ENCODE measurements around the gene C9orf152. TPM values are rescaled to one million over a fixed set of nuclear protein-coding genes. Genes with fewer than 3 reads are reported as not detected.

C9orf152 gene
- total RNA-seq, 1 donor from 2014 or later, result not detected

DNA sequence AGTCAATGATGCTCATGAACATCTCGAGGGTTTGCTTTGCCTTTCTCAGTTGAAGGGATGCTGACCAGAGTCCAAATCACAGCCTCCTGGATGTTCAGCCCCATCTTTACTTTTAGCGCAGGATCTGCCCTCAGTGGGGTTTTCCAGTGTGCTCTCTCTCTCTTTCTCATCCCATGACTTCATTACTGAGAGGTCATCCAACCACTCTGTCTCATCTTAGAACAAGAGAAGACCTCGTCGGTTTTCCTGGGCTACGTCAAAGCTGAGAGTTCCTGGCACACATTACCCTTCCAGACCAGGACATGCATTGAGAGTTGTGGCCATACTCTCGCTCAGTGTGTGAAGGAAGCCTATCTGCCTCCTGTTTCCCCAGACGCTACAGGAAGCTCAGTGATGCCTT is 47.3 kb downstream of the C9orf152 start:
- Mint-ChIP-seq H3K4me1 (ENCODE audit: unreplicated experiment) (peaks cover 31% of the 10 kb centered on the region), H3K27ac (ENCODE audit: unreplicated experiment) (no peak overlapping the region), H3K36me3 (ENCODE audit: unreplicated experiment) (peaks cover 14% of the 10 kb centered on the region), H3K9me3 (ENCODE audit: unreplicated experiment) (no peaks in the 10 kb centered on the region), H3K4me3 (ENCODE audit: unreplicated experiment) (no peak overlapping the region), H3K27me3 (ENCODE audit: unreplicated experiment) (no peaks in the 10 kb centered on the region)
- TF ChIP-seq, protein P1, sequence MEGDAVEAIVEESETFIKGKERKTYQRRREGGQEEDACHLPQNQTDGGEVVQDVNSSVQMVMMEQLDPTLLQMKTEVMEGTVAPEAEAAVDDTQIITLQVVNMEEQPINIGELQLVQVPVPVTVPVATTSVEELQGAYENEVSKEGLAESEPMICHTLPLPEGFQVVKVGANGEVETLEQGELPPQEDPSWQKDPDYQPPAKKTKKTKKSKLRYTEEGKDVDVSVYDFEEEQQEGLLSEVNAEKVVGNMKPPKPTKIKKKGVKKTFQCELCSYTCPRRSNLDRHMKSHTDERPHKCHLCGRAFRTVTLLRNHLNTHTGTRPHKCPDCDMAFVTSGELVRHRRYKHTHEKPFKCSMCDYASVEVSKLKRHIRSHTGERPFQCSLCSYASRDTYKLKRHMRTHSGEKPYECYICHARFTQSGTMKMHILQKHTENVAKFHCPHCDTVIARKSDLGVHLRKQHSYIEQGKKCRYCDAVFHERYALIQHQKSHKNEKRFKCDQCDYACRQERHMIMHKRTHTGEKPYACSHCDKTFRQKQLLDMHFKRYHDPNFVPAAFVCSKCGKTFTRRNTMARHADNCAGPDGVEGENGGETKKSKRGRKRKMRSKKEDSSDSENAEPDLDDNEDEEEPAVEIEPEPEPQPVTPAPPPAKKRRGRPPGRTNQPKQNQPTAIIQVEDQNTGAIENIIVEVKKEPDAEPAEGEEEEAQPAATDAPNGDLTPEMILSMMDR (IDR thresholded peaks at IDR 0.05), result no peak
- no peak for DNase-seq (ENCODE audit: extremely low spot score, unreplicated experiment)

DNA sequence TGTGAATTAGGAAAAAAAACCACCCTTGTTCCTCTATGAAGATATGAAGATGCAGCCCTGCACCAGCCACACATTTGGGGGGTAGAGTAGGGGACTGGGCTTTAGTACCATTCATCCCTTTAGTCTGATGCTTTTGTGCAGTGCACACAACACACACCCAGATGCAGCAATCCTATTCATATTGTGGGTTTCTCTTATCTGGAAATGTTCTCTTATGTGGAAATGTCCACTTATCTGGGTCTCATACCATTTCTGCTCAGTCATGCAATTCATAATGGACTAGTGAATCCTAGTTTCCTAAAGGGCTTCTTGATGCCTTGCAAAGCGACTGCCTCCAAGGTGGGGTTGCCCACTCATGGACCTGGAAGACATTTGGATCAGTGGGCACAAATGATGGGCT is 47.8 kb downstream of the C9orf152 start:
- Mint-ChIP-seq H3K27me3 (ENCODE audit: unreplicated experiment) (no peaks in the 10 kb centered on the region), H3K4me3 (ENCODE audit: unreplicated experiment) (no peak overlapping the region), H3K4me1 (ENCODE audit: unreplicated experiment) (peaks cover 34% of the 10 kb centered on the region), H3K36me3 (ENCODE audit: unreplicated experiment) (peaks cover 14% of the 10 kb centered on the region), H3K9me3 (ENCODE audit: unreplicated experiment) (no peaks in the 10 kb centered on the region), H3K27ac (ENCODE audit: unreplicated experiment) (no peak overlapping the region)
- no peak for DNase-seq (ENCODE audit: extremely low spot score, unreplicated experiment)
- TF ChIP-seq, protein P1 (IDR thresholded peaks at IDR 0.05), result no peak

DNA sequence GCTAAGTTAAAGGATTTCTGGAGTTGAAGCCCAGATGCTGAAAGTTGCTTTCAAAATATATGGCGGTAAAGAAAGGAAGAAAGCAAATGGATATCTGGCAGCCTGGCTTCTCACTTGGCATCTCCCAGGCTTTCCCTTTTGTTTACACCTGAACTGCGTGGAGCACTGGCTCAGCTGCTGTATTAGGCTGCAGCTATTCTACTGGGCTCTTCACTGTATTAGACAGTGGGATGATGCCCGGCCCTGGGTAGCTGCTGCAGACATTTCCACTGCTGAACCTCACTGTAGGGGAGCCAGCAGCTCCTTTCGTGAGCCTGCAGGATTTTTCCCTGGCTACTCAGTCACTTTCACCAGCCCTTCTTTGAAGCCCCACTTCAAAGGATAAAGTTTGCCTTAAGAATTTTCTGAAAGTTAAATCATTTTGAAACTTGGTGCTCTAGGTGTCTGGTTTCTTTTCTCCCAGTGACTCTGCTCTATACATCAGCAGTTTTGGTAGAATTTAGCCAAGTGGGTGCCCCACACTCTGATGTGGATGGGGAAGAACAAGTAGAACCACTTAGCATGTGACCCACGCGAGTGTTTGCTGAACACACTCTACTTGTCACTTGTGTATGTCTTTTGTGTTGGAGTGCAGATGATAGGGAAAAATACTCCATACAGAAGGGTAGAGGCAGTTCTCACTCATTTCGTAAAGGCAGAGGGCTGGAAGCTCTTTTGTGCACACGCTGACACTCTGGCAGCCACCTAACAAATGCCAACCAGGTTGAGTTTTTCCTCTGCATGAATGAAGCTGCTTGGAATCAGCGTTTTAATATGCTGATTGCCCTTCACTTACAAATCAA is 49.9 kb downstream of the C9orf152 start:
- H3K4me3 Mint-ChIP-seq (ENCODE audit: unreplicated experiment), result no peak overlapping the region
- no peak for DNase-seq (ENCODE audit: extremely low spot score, unreplicated experiment)
- no peaks in the 10 kb centered on the region for H3K27me3 Mint-ChIP-seq (ENCODE audit: unreplicated experiment)
- H3K4me1 Mint-ChIP-seq (ENCODE audit: unreplicated experiment), result peaks cover 42% of the 10 kb centered on the region
- TF ChIP-seq, protein P1 (IDR thresholded peaks at IDR 0.05), result no peak
- H3K36me3 Mint-ChIP-seq (ENCODE audit: unreplicated experiment), result peaks cover 14% of the 10 kb centered on the region
- H3K27ac Mint-ChIP-seq (ENCODE audit: unreplicated experiment), result peak overlapping the region; percentile 69
- H3K9me3 Mint-ChIP-seq (ENCODE audit: unreplicated experiment), result no peaks in the 10 kb centered on the region

DNA sequence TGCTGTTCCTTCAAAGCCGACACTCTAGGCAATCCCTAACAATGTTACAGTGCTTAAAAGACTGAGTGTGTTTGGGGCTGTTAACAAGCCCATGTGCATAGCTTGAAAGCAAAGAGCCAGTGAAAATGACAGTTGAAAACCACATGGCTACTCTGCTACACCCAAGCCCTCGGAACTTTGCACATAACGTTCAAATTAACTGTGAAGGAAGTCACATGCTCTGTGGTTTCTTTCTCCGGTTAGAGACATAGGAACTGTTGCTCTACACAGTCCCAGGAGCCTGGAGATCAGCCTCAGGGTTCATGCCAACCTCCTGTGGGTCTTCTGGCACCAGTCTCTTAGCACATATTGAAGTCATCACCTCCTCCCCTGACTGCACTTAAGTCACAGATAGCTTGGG is 51.1 kb downstream of the C9orf152 start:
- Mint-ChIP-seq H3K9me3 (ENCODE audit: unreplicated experiment) (no peaks in the 10 kb centered on the region), H3K4me3 (ENCODE audit: unreplicated experiment) (no peak overlapping the region), H3K27ac (ENCODE audit: unreplicated experiment) (peak overlapping the region; percentile 69), H3K4me1 (ENCODE audit: unreplicated experiment) (peaks cover 51% of the 10 kb centered on the region), H3K27me3 (ENCODE audit: unreplicated experiment) (no peaks in the 10 kb centered on the region), H3K36me3 (ENCODE audit: unreplicated experiment) (peaks cover 14% of the 10 kb centered on the region)
- TF ChIP-seq, protein P1 (IDR thresholded peaks at IDR 0.05), result no peak
- no peak for DNase-seq (ENCODE audit: extremely low spot score, unreplicated experiment)

DNA sequence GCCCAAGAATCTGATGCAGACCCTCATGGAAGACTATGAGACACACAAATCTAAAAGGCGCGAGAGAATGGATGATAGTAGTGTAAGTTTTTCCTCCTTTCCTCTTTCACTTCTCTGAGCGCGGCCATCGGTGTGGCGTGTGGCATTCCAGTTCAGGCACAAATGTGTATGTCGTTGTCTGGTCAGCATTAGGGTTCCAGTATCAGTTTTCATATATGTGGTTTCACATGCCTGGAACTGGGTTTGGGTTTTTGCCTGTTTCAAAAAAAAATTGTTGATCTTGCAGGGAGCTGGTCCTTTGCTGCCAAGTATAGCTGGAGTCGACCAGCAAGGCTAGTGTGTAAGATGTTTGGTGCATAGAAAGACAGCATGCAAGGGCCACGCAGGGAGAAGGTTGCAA is 51.5 kb downstream of the C9orf152 start:
- Mint-ChIP-seq H3K36me3 (ENCODE audit: unreplicated experiment) (peaks cover 14% of the 10 kb centered on the region), H3K27me3 (ENCODE audit: unreplicated experiment) (no peaks in the 10 kb centered on the region), H3K4me3 (ENCODE audit: unreplicated experiment) (no peak overlapping the region), H3K4me1 (ENCODE audit: unreplicated experiment) (peaks cover 56% of the 10 kb centered on the region), H3K9me3 (ENCODE audit: unreplicated experiment) (no peaks in the 10 kb centered on the region), H3K27ac (ENCODE audit: unreplicated experiment) (peak overlapping the region; percentile 59)
- TF ChIP-seq, protein P1 (IDR thresholded peaks at IDR 0.05), result no peak
- DNase-seq (ENCODE audit: extremely low spot score, unreplicated experiment), result no peak

All from osteocyte (in vitro differentiated cells).